Activated T-cell treated with anti-CD3 and anti-CD28 coated beads, Interleukin-2, amount 50 U/mL, for 4 hours (primary cell): ENCODE measurements around the gene PDZD8. TPM values are rescaled to one million over a fixed set of nuclear protein-coding genes. Genes with fewer than 3 reads are reported as not detected.
"Not testable (repeated sequence)": the region's sequence is repeated elsewhere in the genome, so short reads cannot be mapped to it uniquely, and the experiment has no call there.

Source experiments
- ATAC-seq, 2 donors: fragments of 200-7000 bp; cut with Tn5 transposase; one replicate each; pipeline ENCODE4 v1.10.0; 2021
- DNase-seq: peaks from one replicate; pipeline ENCODE4 v3.0.0-alpha.2; 2020
- H3K27me3 Mint-ChIP-seq: one replicate; pipeline ENCODE4 v1.8.0; 2021; ENCODE audit warnings: low read depth, mixed read lengths
- H3K36me3 Mint-ChIP-seq: one replicate; pipeline ENCODE4 v1.8.0; 2022; ENCODE audit warnings: mixed read lengths; ENCODE audit not compliant: insufficient read depth
- H3K4me1 Mint-ChIP-seq: one replicate; pipeline ENCODE4 v1.8.0; 2021; ENCODE audit warnings: low read depth, mixed read lengths
- H3K4me3 Mint-ChIP-seq: one replicate; pipeline ENCODE4 v1.8.0; 2021; ENCODE audit warnings: mild to moderate bottlenecking, moderate library complexity, mixed read lengths
- H3K9me3 Mint-ChIP-seq: one replicate; pipeline ENCODE4 v1.8.0; 2021; ENCODE audit warnings: mixed read lengths
- total RNA-seq, 3 donors: library from RNA; stranded (reverse); gene quantifications; one replicate each; pipeline ENCODE4 v1.2.1, GENCODE V29; 2021

The PDZD8 gene
- total RNA-seq, 3 donors from 2014 or later, result 22.7 to 27.5 (median 25.4) TPM

GRCh38 chr10:117237401-117237991, 137.7 kb downstream of the PDZD8 start:
- DNase-seq (no peak), ATAC-seq (no peak)
- peaks cover 3% of the 10 kb centered on the region for H3K4me1 Mint-ChIP-seq
- peaks cover 24% of the 10 kb centered on the region for H3K27me3 Mint-ChIP-seq
- H3K9me3 Mint-ChIP-seq, result no peaks in the 10 kb centered on the region
- H3K36me3 Mint-ChIP-seq, result no peaks in the 10 kb centered on the region
- no peak overlapping the region for H3K4me3 Mint-ChIP-seq

GRCh38 chr10:117230107-117230506, 145.1 kb downstream of the PDZD8 start:
- H3K4me3 Mint-ChIP-seq, result not testable (repeated sequence)
- peaks cover 45% of the 10 kb centered on the region for H3K27me3 Mint-ChIP-seq

GRCh38 chr10:117228210-117228609, 147.0 kb downstream of the PDZD8 start:
- Mint-ChIP-seq H3K4me3 (no peak overlapping the region), H3K4me1 (no peaks in the 10 kb centered on the region), H3K9me3 (no peaks in the 10 kb centered on the region), H3K27me3 (peaks cover 42% of the 10 kb centered on the region), H3K36me3 (no peaks in the 10 kb centered on the region)
- ATAC-seq (no peak), DNase-seq (no peak)

More at GRCh38 chr10:117230107-117230506, 145.1 kb downstream of the PDZD8 start:
- not testable (repeated sequence) for H3K4me1 Mint-ChIP-seq, H3K9me3 Mint-ChIP-seq, ATAC-seq, H3K36me3 Mint-ChIP-seq, DNase-seq

Other genes with a start within 250 kb of the PDZD8 start
- gene VAX1, start 237.2 kb downstream of the PDZD8 start, total RNA-seq, result not detected
- gene KCNK18, start 178.0 kb downstream of the PDZD8 start, total RNA-seq, result not detected
- gene SLC18A2, start 134.3 kb downstream of the PDZD8 start, total RNA-seq, result under 1 TPM; 0.05 to 0.19 (median 0.18) TPM
- not detected for gene EMX2, start 167.3 kb upstream of the PDZD8 start, total RNA-seq